ENCODE measurements around the gene BBS5.

DNA sequence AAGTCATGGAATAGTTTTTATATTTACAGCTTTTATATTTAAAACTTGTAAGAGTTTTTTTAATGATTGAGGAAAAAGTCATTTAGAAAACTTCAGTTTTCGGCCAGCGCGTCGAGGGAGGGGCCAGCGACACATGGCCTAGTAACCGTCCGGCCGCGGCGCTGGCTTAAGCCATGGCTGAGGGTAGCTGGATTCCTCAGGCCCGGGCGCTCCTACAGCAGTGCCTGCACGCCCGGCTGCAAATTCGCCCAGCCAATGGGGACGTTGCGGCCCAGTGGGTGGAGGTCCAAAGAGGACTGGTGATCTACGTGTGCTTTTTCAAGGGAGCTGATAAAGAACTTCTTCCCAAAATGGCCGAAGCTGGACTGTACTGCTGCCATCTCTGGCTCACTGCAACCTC, 25.4 kb downstream of the BBS5 start:
- TF ChIP-seq, protein P1, sequence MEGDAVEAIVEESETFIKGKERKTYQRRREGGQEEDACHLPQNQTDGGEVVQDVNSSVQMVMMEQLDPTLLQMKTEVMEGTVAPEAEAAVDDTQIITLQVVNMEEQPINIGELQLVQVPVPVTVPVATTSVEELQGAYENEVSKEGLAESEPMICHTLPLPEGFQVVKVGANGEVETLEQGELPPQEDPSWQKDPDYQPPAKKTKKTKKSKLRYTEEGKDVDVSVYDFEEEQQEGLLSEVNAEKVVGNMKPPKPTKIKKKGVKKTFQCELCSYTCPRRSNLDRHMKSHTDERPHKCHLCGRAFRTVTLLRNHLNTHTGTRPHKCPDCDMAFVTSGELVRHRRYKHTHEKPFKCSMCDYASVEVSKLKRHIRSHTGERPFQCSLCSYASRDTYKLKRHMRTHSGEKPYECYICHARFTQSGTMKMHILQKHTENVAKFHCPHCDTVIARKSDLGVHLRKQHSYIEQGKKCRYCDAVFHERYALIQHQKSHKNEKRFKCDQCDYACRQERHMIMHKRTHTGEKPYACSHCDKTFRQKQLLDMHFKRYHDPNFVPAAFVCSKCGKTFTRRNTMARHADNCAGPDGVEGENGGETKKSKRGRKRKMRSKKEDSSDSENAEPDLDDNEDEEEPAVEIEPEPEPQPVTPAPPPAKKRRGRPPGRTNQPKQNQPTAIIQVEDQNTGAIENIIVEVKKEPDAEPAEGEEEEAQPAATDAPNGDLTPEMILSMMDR (conservative IDR thresholded peaks at IDR 0.05), result no peak
- TF ChIP-seq EZH2 (IDR thresholded peaks at IDR 0.05; ENCODE audit: low read depth), result no peak
